GM18507 (cell line): ENCODE results near the gene SERPINF2.
"Not testable (repeated sequence)": the region's sequence is repeated elsewhere in the genome, so short reads cannot be mapped to it uniquely, and the experiment has no call there.

Source experiments
- DNase-seq: peaks from one replicate; pipeline ENCODE4 v3.0.0; 2011; ENCODE audit warnings: low read depth; ENCODE audit not compliant: insufficient read length; ENCODE audit errors: extremely low spot score
- FAIRE-seq: peaks from 2 replicates; lab custom pipeline; 2011; peaks lifted over from hg19 to GRCh38; lab: Jason Lieb, UNC

SERPINF2 gene

GRCh38 chr17:1755252-1755826 lies 12.7 kb downstream of the SERPINF2 start:
- FAIRE-seq (no peak), DNase-seq (no peak)

GRCh38 chr17:1755827-1756262 lies 13.2 kb downstream of the SERPINF2 start:
- no peak for DNase-seq
- FAIRE-seq: no peak

GRCh38 chr17:1758807-1759206 lies 16.1 kb downstream of the SERPINF2 start:
- DNase-seq (no peak), FAIRE-seq (no peak)

- FAIRE-seq (no peak), DNase-seq (no peak)
These were observed 16.9 kb downstream of the SERPINF2 start for GRCh38 chr17:1759529-1759928.

- DNase-seq (no peak), FAIRE-seq (no peak)
These were observed 19.7 kb downstream of the SERPINF2 start for GRCh38 chr17:1762233-1762900.

- FAIRE-seq (peak; percentile 9), DNase-seq (no peak)
These were observed 20.5 kb downstream of the SERPINF2 start for GRCh38 chr17:1762901-1763898.

- FAIRE-seq (peak; percentile 87), DNase-seq (no peak)
These were observed 21.6 kb downstream of the SERPINF2 start for GRCh38 chr17:1764284-1764683.

GRCh38 chr17:1764705-1765104 lies 22.0 kb downstream of the SERPINF2 start:
- not testable (repeated sequence) for FAIRE-seq

GRCh38 chr17:1765576-1765975 lies 22.9 kb downstream of the SERPINF2 start:
- FAIRE-seq (no peak), DNase-seq (no peak)

More at GRCh38 chr17:1764705-1765104, 22.0 kb downstream of the SERPINF2 start:
- not testable (repeated sequence) for DNase-seq

GRCh38 chr17:1766382-1767135 lies 23.9 kb downstream of the SERPINF2 start:
- no peak for FAIRE-seq

GRCh38 chr17:1767358-1767757 lies 24.7 kb downstream of the SERPINF2 start:
- DNase-seq (no peak), FAIRE-seq (no peak)

More at GRCh38 chr17:1766382-1767135, 23.9 kb downstream of the SERPINF2 start:
- no peak for DNase-seq

- no peak for FAIRE-seq
- DNase-seq: no peak
These were observed 27.3 kb downstream of the SERPINF2 start for GRCh38 chr17:1769822-1770477.

GRCh38 chr17:1773000-1773695 lies 30.5 kb downstream of the SERPINF2 start:
- not testable (repeated sequence) for DNase-seq, FAIRE-seq

GRCh38 chr17:1773696-1774181 lies 31.1 kb downstream of the SERPINF2 start:
- FAIRE-seq (no peak), DNase-seq (no peak)

- DNase-seq: no peak
- no peak for FAIRE-seq
These were observed 31.9 kb downstream of the SERPINF2 start for GRCh38 chr17:1774390-1775176.

- DNase-seq (no peak), FAIRE-seq (no peak)
These were observed 33.7 kb downstream of the SERPINF2 start for GRCh38 chr17:1776328-1776727.

- DNase-seq (no peak), FAIRE-seq (no peak)
These were observed 34.2 kb downstream of the SERPINF2 start for GRCh38 chr17:1776857-1777256.
